Naive thymus-derived CD4-positive, alpha-beta T cell (primary cell): ENCODE measurements around the gene CMIP. TPM values are rescaled to one million over a fixed set of nuclear protein-coding genes. Genes with fewer than 3 reads are reported as not detected.
A peak's percentile ranks its signal among the peaks of the same experiment; 100 is the strongest.
"Not testable (repeated sequence)": the region's sequence is repeated elsewhere in the genome, so short reads cannot be mapped to it uniquely, and the experiment has no call there.

Experiments
- ATAC-seq: fragments of 150-1000 bp; cut with Tn5 transposase; 2 replicates; pipeline ENCODE4 v1.10.0; 2021; ENCODE audit warnings: mild to moderate bottlenecking, moderate library complexity
- CTCF ChIA-PET: fragments of 350-600 bp; sonication (Branson Sonifier 250); formaldehyde crosslinking; loops from one replicate; lab custom pipeline; 2021; ENCODE audit warnings: antibody characterized with exemption; lab: Charles Lee
- POLR2A ChIA-PET: fragments of 350-600 bp; sonication (Branson Sonifier 250); formaldehyde crosslinking; loops from one replicate; lab custom pipeline; 2021; ENCODE audit warnings: antibody characterized with exemption, inconsistent platforms; lab: Charles Lee
- DNase-seq, 9 donors: peaks; one replicate each; pipeline versions ENCODE4 v3.0.0 to v3.0.0-alpha.2; 2020 to 2022; ENCODE audit warnings: mixed read lengths in 1 of 9
- H3K27ac ChIP-seq: one replicate; pipeline ENCODE4 v1.7.0; 2013; ENCODE audit warnings: mild to moderate bottlenecking, low read depth, low read length, moderate library complexity
- H3K27me3 ChIP-seq, 2 donors: one replicate each; pipeline ENCODE4 v1.7.0; 2013; ENCODE audit warnings: low read length in 2 of 2, mild to moderate bottlenecking in 2 of 2, moderate library complexity in 2 of 2; ENCODE audit not compliant: control insufficient read depth in 2 of 2, insufficient read depth in 2 of 2
- H3K36me3 ChIP-seq, 3 experiments: 1 replicate in 2 of 3; 2 replicates in 1 of 3; pipeline ENCODE4 v1.7.0; 2013; ENCODE audit warnings: low read length in 3 of 3, mild to moderate bottlenecking in 3 of 3, moderate library complexity in 1 of 3; ENCODE audit not compliant: insufficient read depth in 3 of 3, control insufficient read depth in 2 of 3
- H3K4me1 ChIP-seq, 2 donors: one replicate each; pipeline ENCODE4 v1.7.0; 2013; ENCODE audit warnings: low read length in 2 of 2, mild to moderate bottlenecking in 2 of 2, moderate library complexity in 1 of 2; ENCODE audit not compliant: control insufficient read depth in 2 of 2, insufficient read depth in 2 of 2
- H3K4me3 ChIP-seq: 2 replicates; pipeline ENCODE4 v1.7.0; 2013; ENCODE audit warnings: mild to moderate bottlenecking, low read length
- H3K9me3 ChIP-seq, 3 experiments: 1 replicate in 2 of 3; 2 replicates in 1 of 3; pipeline ENCODE4 v1.7.0; 2013; ENCODE audit warnings: low read length in 3 of 3; ENCODE audit not compliant: control insufficient read depth in 2 of 3
- H3K27ac Mint-ChIP-seq, 9 donors: one replicate each; pipeline ENCODE4 v1.8.0; 2020 to 2022; ENCODE audit warnings: mixed read lengths in 9 of 9, mild to moderate bottlenecking in 8 of 9, moderate library complexity in 5 of 9, inconsistent platforms in 2 of 9
- H3K27me3 Mint-ChIP-seq, 5 donors: one replicate each; pipeline ENCODE4 v1.8.0; 2021 to 2022; ENCODE audit warnings: mixed read lengths in 5 of 5, mild to moderate bottlenecking in 1 of 5
- H3K36me3 Mint-ChIP-seq, 5 donors: one replicate each; pipeline ENCODE4 v1.8.0; 2020 to 2022; ENCODE audit warnings: mixed read lengths in 5 of 5, mild to moderate bottlenecking in 3 of 5, inconsistent platforms in 1 of 5
- H3K4me1 Mint-ChIP-seq, 7 donors: one replicate each; pipeline ENCODE4 v1.8.0; 2020 to 2022; ENCODE audit warnings: mixed read lengths in 7 of 7, mild to moderate bottlenecking in 3 of 7, inconsistent platforms in 1 of 7
- H3K4me3 Mint-ChIP-seq, 10 donors: one replicate each; pipeline ENCODE4 v1.8.0; 2020 to 2022; ENCODE audit warnings: mild to moderate bottlenecking in 10 of 10, mixed read lengths in 10 of 10, moderate library complexity in 6 of 10, inconsistent platforms in 2 of 10
- H3K9me3 Mint-ChIP-seq, 11 donors: one replicate each; pipeline ENCODE4 v1.8.0; 2020 to 2022; ENCODE audit warnings: mixed read lengths in 11 of 11, mild to moderate bottlenecking in 4 of 11, inconsistent platforms in 1 of 11, moderate library complexity in 1 of 11
- intact Hi-C, 2 donors: fragments of 100-400 bp; cut with micrococcal nuclease; formaldehyde crosslinking; loops; one replicate each; pipeline ENCODE4 v1.15.1; 2023
- polyA plus RNA-seq, 2 donors: library from polyadenylated mRNA; unstranded; fragments of 300-500 nt; fragmentation: Illumina TruSeq; gene quantifications; one replicate each; pipeline ENCODE4 v1.2.3, GENCODE V29; 2021
- total RNA-seq, 6 experiments: library from RNA in 5 of 6; stranded (reverse) in 5 of 6; gene quantifications; 1 replicate in 5 of 6; 2 replicates in 1 of 6; pipeline ENCODE4 v1.2.3 and lab custom pipeline; 2021 to 2026

Gene CMIP
- total and polyA plus RNA-seq, 7 experiments from 2014 or later, result 0.66 to 75.4 (median 34.3) TPM

DNA sequence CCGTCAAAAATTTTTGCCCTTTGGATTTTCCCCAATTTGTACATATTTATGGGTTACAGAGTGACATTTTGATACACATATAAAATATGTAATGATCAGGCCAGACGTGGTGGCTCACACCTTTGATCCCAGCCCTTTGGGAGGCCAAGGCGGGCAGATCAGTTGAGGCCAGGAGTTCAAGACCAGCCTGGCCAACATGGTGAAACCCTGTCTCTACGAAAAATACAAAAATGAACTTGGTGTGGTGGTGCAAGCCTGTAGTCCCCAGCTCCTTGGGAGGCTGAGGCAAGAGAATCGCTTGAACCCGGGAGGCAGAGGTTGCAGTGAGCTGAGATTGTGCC is 296.8 kb downstream of the CMIP start:
- H3K27ac Mint-ChIP-seq, result peak overlapping the region in 1 of 9 donors; percentile 55
- H3K27me3 Mint-ChIP-seq, ATAC-seq, H3K4me3 ChIP-seq, H3K27ac ChIP-seq, H3K4me3 Mint-ChIP-seq, H3K36me3 Mint-ChIP-seq, H3K36me3 ChIP-seq, intact Hi-C loops, H3K9me3 ChIP-seq, DNase-seq, H3K9me3 Mint-ChIP-seq, H3K27me3 ChIP-seq: not testable (repeated sequence)
- peaks cover 4 to 11% of the 10 kb centered on the region in 2 donors for H3K4me1 ChIP-seq
- ChIA-PET POLR2A (interaction anchor here (0.6 kb wide), 1 partner anchor 710 kb away, joined by 3 read pairs; no protein-coding TSS in a partner anchor), CTCF (interaction anchor here (1.6 kb wide), 1 partner anchor 373 kb away, joined by 5 read pairs; no protein-coding TSS in a partner anchor)
- H3K4me1 Mint-ChIP-seq, result peaks cover 8 to 26% (median 14%) of the 10 kb centered on the region in 7 donors

DNA sequence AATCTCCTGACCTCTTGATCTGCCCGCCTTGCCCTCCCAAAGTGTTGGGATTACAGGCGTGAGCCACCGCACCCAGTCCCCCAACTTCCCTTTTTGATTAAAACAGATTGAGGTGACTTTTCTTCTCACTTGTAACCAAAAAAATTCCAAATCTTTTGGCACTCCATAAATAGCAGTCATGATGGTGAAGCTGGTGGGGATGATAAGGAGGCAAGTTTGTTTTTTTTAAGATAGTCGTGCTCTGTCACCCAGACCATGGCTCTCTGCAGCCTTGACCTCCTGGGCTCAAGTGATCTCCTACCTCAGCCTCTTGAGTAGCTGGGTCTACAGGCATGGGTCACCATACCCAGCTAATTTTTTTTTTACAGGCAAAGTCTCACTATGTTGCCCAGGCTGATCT is 299.8 kb downstream of the CMIP start:
- Histone ChIP-seq H3K4me1 (peaks cover 4 to 10% of the 10 kb centered on the region in 2 donors), H3K36me3 (no peaks in the 10 kb centered on the region), H3K27me3 (no peaks in the 10 kb centered on the region), H3K27ac (no peak overlapping the region), H3K4me3 (no peak overlapping the region), H3K9me3 (no peaks in the 10 kb centered on the region)
- H3K27me3 Mint-ChIP-seq, result peaks cover 0 to 4% (median 0%) of the 10 kb centered on the region in 5 donors
- intact Hi-C loops, result no loop called here
- H3K4me1 Mint-ChIP-seq, result peaks cover 6 to 32% (median 10%) of the 10 kb centered on the region in 7 donors
- H3K36me3 Mint-ChIP-seq, result peaks cover 0 to 4% (median 0%) of the 10 kb centered on the region in 5 donors
- peaks cover 0 to 3% (median 0%) of the 10 kb centered on the region in 11 donors for H3K9me3 Mint-ChIP-seq
- ChIA-PET POLR2A (interaction anchor here (1.3 kb wide), 1 partner anchor 9 kb away, joined by 3 read pairs; no protein-coding TSS in a partner anchor), CTCF (interaction anchor here (0.6 kb wide), 2 partner anchors 9 to 341 kb away, joined by 3 read pairs; no protein-coding TSS in a partner anchor)
- DNase-seq (no peak), ATAC-seq (no peak)
- no peak overlapping the region for H3K27ac Mint-ChIP-seq
- H3K4me3 Mint-ChIP-seq, result no peak overlapping the region

GRCh38 chr16:81744911-81745310 is 300.3 kb downstream of the CMIP start:
- Mint-ChIP-seq H3K27me3 (peaks cover 0 to 4% (median 0%) of the 10 kb centered on the region in 5 donors), H3K27ac (no peak overlapping the region)
- DNase-seq, result no peak

DNA sequence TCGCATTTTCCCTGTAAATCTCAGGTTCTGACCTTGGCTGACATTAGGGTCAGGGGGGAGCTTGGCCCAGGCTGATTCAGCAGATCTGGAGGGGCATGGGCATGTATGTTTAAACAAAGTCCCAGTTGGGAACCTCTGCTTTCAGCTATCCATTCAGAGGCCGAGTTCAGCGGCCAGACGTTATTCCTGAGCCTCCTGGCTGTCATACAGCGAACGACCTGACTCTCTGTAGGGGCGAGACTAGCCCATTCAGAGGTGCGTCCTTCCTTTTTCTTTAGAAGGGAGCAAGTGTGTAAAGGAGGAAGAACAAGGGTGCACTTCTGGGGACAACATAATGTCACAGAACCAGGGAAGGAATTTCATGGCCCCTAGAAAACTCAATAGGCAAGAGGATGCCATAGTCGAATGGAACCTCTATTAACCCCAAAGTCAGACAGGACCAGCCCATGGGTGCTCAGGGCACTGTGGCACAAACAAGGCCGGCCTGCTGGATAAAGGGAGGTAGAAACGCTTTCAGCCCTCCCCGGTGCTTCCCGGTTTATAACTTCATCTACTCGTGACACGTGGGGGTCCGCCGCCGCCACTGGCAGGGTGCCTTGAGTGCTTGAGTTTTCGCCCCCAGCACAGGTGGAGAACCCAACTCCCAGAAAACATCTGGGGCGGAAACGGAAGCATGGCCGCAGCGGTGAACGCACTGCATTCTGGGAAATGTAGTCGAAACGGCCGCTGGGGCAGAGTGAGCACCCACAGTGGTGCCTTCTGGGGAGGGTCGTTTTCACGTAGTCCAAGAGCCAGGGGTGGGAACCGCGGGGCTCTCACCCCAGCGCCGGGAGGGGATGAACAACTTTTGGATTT is 301.3 kb downstream of the CMIP start:
- peak overlapping the region; percentile 82 to 90 (median 86) for H3K4me3 Mint-ChIP-seq
- intact Hi-C loops, result loop anchor here (1.0 to 5.0 kb wide), 8 partner anchors 126 to 739 kb away; partner anchors contain the start of genes C16orf46 (in 2 of the 2), GAN (in 2 of the 2), CENPN (in 1 of the 2) and GCSH (in 1 of the 2)
- Histone ChIP-seq H3K9me3 (no peaks in the 10 kb centered on the region), H3K27me3 (no peaks in the 10 kb centered on the region), H3K27ac (peak overlapping the region; percentile 65), H3K4me3 (peak overlapping the region; percentile 66), H3K36me3 (no peaks in the 10 kb centered on the region), H3K4me1 (peaks cover 4 to 10% of the 10 kb centered on the region in 2 donors)
- peaks cover 0 to 4% (median 0%) of the 10 kb centered on the region in 5 donors for H3K36me3 Mint-ChIP-seq
- CTCF ChIA-PET, result interaction anchor here (0.6 kb wide), 1 partner anchor 544 kb away, joined by 4 read pairs; no protein-coding TSS in a partner anchor
- peak overlapping the region; percentile 83 to 95 (median 88) for H3K27ac Mint-ChIP-seq
- DNase-seq (peak; percentile 53 to 75 (median 71)), ATAC-seq (peak; percentile 97)
- H3K27me3 Mint-ChIP-seq, result peaks cover 0 to 6% (median 0%) of the 10 kb centered on the region in 5 donors
- peaks cover 6 to 33% (median 10%) of the 10 kb centered on the region in 7 donors for H3K4me1 Mint-ChIP-seq
- peaks cover 0 to 3% (median 0%) of the 10 kb centered on the region in 11 donors for H3K9me3 Mint-ChIP-seq
- POLR2A ChIA-PET, result no interaction called here

More at GRCh38 chr16:81744911-81745310, 300.3 kb downstream of the CMIP start:
- POLR2A ChIA-PET, result no interaction called here
- Histone ChIP-seq H3K4me3 (no peak overlapping the region), H3K27me3 (no peaks in the 10 kb centered on the region), H3K27ac (no peak overlapping the region), H3K9me3 (no peaks in the 10 kb centered on the region), H3K36me3 (no peaks in the 10 kb centered on the region), H3K4me1 (peaks cover 4 to 10% of the 10 kb centered on the region in 2 donors)
- peak overlapping the region in 2 of 10 donors; percentile 82 to 83 for H3K4me3 Mint-ChIP-seq
- peaks cover 0 to 3% (median 0%) of the 10 kb centered on the region in 11 donors for H3K9me3 Mint-ChIP-seq
- H3K36me3 Mint-ChIP-seq, result peaks cover 0 to 4% (median 0%) of the 10 kb centered on the region in 5 donors
- H3K4me1 Mint-ChIP-seq, result peaks cover 6 to 37% (median 10%) of the 10 kb centered on the region in 7 donors
- CTCF ChIA-PET, result interaction anchor here (0.6 kb wide), 2 partner anchors 9 to 342 kb away, joined by 3 read pairs; no protein-coding TSS in a partner anchor
- ATAC-seq, result no peak
- intact Hi-C loops, result loop anchor here (5.0 kb wide), 4 partner anchors 127 to 668 kb away; partner anchors contain the start of genes C16orf46 (in 1 of the 2), GCSH (in 1 of the 2) and MPHOSPH6 (in 1 of the 2)

- peak overlapping the region; percentile 66 for H3K4me3 ChIP-seq
- POLR2A ChIA-PET, result no interaction called here
- H3K9me3 Mint-ChIP-seq, result peaks cover 0 to 3% (median 0%) of the 10 kb centered on the region in 11 donors
Observed at GRCh38 chr16:81746566-81746965, 302.0 kb downstream of the CMIP start.

More at GRCh38 chr16:81746566-81746965, 302.0 kb downstream of the CMIP start:
- CTCF ChIA-PET, result no interaction called here
- DNase-seq (no peak), ATAC-seq (peak; percentile 5)
- Mint-ChIP-seq H3K27ac (peak overlapping the region in 8 of 9 donors; percentile 83 to 95 (median 88)), H3K4me3 (peak overlapping the region in 9 of 10 donors; percentile 82 to 90 (median 86)), H3K27me3 (peaks cover 0 to 6% (median 0%) of the 10 kb centered on the region in 5 donors), H3K4me1 (peaks cover 6 to 31% (median 10%) of the 10 kb centered on the region in 7 donors), H3K36me3 (peaks cover 0 to 4% (median 0%) of the 10 kb centered on the region in 5 donors)
- H3K9me3 ChIP-seq, result no peaks in the 10 kb centered on the region
- no peaks in the 10 kb centered on the region for H3K36me3 ChIP-seq
- H3K27ac ChIP-seq, result no peak overlapping the region
- intact Hi-C loops, result loop anchor here (1.0 to 5.0 kb wide), 8 partner anchors 126 to 739 kb away; partner anchors contain the start of genes C16orf46 (in 2 of the 2), GAN (in 2 of the 2), CENPN (in 1 of the 2) and GCSH (in 1 of the 2)
- no peaks in the 10 kb centered on the region for H3K27me3 ChIP-seq
- H3K4me1 ChIP-seq, result peaks cover 4 to 10% of the 10 kb centered on the region in 2 donors
